ENCODE measurements around the gene NAT9. TPM values are rescaled to one million over a fixed set of nuclear protein-coding genes. Genes with fewer than 3 reads are reported as not detected.

NAT9 gene
- total and polyA plus RNA-seq, 2 of the 4 experiments (the other 2 are of a cell fraction): 48.9 to 62.0 TPM

DNA sequence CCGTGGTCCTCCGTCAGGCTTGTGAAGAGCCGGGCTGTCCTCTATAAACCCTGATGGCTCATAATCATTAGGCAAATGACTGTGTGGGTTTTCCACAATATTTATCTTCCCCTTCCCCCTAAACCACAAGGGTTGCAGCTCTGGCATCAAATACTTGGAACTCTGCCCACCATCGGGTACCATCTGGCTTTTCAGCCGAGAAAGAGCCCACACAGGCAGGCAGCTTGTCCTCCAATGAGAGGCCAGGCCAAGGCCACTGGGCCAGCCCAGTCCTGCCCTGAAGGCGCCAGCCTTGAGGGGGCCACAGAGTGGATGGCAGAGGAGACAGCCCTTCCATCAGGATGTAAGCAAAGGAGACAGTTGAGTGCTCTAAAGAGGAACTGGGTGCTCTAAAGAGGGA is 31.8 kb upstream of the NAT9 start:
- Histone ChIP-seq H3K4me1 (ENCODE audit: control insufficient read depth, insufficient read depth, low read length) (no peaks in the 10 kb centered on the region), H3K27ac (ENCODE audit: insufficient read depth, low read length) (no peak overlapping the region), H4K91ac (ENCODE audit: insufficient read depth, low read depth, low read length) (no peak overlapping the region), H3K23ac (ENCODE audit: low read depth, low read length) (no peak overlapping the region), H2BK5ac (ENCODE audit: low read depth, low read length, poor library complexity, severe bottlenecking) (no peak overlapping the region), H2AFZ (replicated peaks; ENCODE audit: low read length, poor library complexity) (no peak overlapping the region), H3K4me2 (ENCODE audit: low read depth, low read length) (no peak overlapping the region), H3K56ac (ENCODE audit: extremely low read depth, insufficient read depth, low read length) (no peak overlapping the region), H3K9ac (ENCODE audit: low read depth, low read length) (no peak overlapping the region), H3K9me3 (ENCODE audit: control insufficient read depth, insufficient read depth, low read length) (no peaks in the 10 kb centered on the region), H2BK15ac (ENCODE audit: low read depth, low read length) (no peak overlapping the region), H4K5ac (ENCODE audit: low read depth, low read length) (no peak overlapping the region), H2BK120ac (ENCODE audit: low read depth, low read length) (no peak overlapping the region), H3K4me3 (ENCODE audit: insufficient read depth, low read depth, low read length) (no peak overlapping the region), H3K18ac (ENCODE audit: low read depth, low read length) (no peak overlapping the region), H3K4ac (ENCODE audit: low read depth, low read length) (no peak overlapping the region), H3K14ac (replicated peaks; ENCODE audit: low read depth, low read length) (no peak overlapping the region), H3K36me3 (ENCODE audit: control insufficient read depth, insufficient read depth, low read length) (peaks cover 6% of the 10 kb centered on the region), H4K8ac (ENCODE audit: low read depth in 2 of 2, low read length in 2 of 2) (no peak overlapping the region), H3K9me1 (ENCODE audit: insufficient read depth, low read length) (0 out of 2 replicates have a peak, but pooled peaks cover 2% of the 10 kb centered on the region), H3K27me3 (ENCODE audit: control insufficient read depth, insufficient read depth, low read length) (no peaks in the 10 kb centered on the region), H3K79me1 (ENCODE audit: low read depth in 1 of 2, low read length in 2 of 2) (no peaks in the 10 kb centered on the region), H2BK20ac (ENCODE audit: low read depth, low read length) (no peak overlapping the region), H2AK5ac (ENCODE audit: low read depth, low read length) (no peak overlapping the region), H4K20me1 (ENCODE audit: insufficient read depth, low read length) (no peaks in the 10 kb centered on the region; the same call in 1 of the 2 replicates), H2AK9ac (replicated peaks; ENCODE audit: low read depth, low read length, poor library complexity) (peak overlapping the region; percentile 25)
- BruUV-seq (replicated peaks): no TSS peak
- CTCF ChIA-PET: no interaction called here
- TF ChIP-seq MAZ (IDR thresholded peaks at IDR 0.05; ENCODE audit: borderline replicate concordance, low read depth, low read length) (no peak), BHLHE40 (IDR thresholded peaks at IDR 0.05; ENCODE audit: low read depth, low read length) (no peak)
- POLR2A ChIA-PET (ENCODE audit: unreplicated experiment): no interaction called here
- WGBS, 2 experiments (ENCODE audit: extremely low coverage in 2 of 2, insufficient read length in 1 of 2): no CpG with 5 or more reads among the region's 6 CpGs
- in situ Hi-C loops (cut with MboI; ENCODE audit: low sequenced_read_pairs) (no loop called here), intact Hi-C loops (cut with micrococcal nuclease) (no loop called here), dilution Hi-C loops (cut with HindIII; ENCODE audit: low sequenced_read_pairs, unreplicated experiment) (no loop called here)
- peak; percentile 4 for DNase-seq
- ATAC-seq (ENCODE audit: low read depth): no peak; the same call in 1 of the 2 replicates

Measured in IMR-90 (cell line).